Stimulated activated CD4-positive, alpha-beta T cell treated with anti-CD3 and anti-CD28 coated beads, Interleukin-15, amount 100 ng/mL, for 1 hour (primary cell): ENCODE measurements around the gene NYNRIN.
"Not testable (repeated sequence)": the region's sequence is repeated elsewhere in the genome, so short reads cannot be mapped to it uniquely, and the experiment has no call there.

Experiments
- DNase-seq, 2 donors: peaks; one replicate each; pipeline ENCODE4 v3.0.0-alpha.2; 2020; ENCODE audit warnings: low read depth in 1 of 2, low spot score in 1 of 2

The NYNRIN gene

DNA sequence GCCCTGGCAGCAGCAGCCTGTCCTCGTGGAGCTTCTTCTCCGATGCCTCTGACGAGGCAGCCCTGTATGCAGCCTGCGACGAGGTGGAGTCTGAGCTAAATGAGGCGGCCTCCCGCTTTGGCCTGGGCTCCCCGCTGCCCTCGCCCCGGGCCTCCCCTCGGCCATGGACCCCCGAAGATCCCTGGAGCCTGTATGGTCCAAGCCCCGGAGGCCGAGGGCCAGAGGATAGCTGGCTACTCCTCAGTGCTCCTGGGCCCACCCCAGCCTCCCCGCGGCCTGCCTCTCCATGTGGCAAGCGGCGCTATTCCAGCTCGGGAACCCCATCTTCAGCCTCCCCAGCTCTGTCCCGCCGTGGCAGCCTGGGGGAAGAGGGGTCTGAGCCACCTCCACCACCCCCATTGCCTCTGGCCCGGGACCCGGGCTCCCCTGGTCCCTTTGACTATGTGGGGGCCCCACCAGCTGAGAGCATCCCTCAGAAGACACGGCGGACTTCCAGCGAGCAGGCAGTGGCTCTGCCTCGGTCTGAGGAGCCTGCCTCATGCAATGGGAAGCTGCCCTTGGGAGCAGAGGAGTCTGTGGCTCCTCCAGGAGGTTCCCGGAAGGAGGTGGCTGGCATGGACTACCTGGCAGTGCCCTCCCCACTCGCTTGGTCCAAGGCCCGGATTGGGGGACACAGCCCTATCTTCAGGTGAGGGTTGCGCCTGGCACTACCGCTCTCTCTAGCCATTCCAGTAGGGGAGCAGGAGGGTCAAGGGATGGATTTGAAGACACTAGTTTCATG, 28.7 kb upstream of the NYNRIN start:
- DNase-seq, result no peak

DNA sequence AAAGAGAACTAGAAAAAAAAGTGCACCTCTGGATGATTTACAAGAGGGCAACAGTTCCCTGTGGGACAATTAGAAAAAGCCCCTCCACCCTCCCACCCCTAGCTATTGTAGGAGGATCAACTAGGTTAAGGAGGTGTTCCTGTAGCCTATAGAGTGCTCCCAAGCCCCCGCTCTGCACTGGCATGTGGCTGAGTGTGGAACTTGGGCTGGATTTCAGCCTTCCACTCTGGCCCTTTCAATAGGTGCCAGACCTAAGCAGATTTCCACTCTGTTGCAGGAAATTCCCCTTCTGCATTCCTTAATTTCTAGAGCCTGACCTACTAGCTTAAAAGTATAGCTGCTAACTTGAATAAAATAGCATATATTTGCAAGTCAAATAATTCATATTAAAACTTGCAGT, 28.1 kb upstream of the NYNRIN start:
- DNase-seq, result no peak

DNA sequence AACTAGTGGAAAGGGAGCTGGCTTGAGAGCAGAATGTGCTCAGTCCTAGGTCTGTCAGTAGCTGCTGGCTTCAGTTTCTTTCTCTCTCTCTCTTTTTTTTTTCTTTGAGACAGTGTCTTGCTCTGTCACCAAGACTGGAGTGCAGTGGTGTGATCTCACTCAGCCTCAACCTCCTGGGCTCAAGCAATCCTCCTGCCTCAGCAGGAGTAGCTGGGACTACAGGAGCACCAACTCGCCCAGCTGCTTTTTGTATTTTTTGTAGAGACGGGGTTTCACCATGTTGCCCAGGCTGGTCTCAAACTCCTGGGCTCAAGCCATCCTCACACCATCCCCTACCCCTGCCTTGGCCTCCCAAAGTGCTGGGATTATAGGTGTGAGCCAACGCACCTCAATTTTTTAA, 27.2 kb upstream of the NYNRIN start:
- not testable (repeated sequence) for DNase-seq

DNA sequence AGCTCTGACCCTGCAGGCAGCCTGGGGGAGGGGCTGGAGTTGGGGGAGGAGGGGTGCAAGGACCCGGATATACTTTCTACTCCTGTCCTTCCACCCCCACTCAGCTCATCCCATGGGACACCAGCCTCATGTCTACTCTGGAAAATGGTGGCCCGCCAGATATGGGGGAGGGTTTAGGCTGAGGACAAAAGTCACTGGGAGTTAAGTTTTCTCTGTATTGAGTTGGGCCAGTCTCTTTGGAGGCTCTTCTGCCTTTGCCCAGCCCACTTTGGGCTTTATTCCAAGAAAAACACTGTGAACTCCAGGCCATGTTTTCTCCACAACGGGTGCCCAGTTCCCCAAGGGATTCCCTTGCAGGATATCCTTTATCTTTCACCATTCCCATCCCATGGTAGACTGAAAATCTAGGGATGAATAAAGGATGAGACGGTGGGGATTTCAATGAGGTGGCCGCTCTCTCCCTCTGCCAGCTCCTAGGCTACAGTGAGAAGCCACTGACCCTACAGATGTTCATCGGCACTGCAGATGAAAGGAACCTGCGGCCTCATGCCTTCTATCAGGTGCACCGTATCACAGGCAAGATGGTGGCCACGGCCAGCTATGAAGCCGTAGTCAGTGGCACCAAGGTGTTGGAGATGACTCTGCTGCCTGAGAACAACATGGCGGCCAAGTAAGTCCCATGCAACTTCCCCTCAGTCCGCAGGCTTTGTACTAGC, 25.9 kb upstream of the NYNRIN start:
- DNase-seq, result no peak

DNA sequence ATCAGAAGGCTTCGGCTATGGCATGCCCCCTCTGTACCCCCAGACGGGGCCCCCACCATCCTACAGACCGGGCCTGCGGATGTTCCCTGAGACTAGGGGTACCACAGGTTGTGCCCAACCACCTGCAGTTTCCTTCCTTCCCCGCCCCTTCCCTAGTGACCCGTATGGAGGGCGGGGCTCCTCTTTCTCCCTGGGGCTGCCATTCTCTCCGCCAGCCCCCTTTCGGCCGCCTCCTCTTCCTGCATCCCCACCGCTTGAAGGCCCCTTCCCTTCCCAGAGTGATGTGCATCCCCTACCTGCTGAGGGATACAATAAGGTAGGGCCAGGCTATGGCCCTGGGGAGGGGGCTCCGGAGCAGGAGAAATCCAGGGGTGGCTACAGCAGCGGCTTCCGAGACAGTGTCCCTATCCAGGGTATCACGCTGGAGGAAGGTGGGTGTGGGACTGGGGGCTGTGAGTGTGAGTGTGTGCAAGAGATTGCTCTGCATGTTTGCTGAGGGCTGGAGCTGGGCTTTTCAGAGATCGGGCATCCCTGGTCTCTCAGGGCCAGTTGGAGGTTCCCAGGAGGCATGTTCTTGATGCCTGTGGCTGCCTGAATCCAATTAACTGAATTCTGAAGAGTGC, 22.2 kb upstream of the NYNRIN start:
- DNase-seq, result no peak

DNA sequence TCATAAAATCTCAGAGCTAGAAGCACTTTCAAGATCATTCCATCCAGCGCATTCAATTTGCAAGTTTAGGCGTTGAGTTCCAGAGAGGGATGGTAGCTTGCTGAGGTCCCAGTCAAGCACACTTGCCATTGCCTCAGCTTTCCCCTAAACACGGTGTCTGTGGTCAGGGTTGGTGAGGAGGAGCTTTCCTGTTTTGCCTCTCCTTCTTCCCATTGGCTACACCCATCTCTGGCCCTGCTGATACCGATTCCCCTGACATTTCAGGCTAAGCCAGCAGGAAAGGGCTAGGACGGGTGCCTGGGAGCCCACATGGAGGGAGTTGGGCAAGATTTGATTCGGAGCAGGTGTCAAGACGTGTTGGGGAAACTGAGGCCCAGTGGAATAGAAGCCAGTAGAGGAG, 21.7 kb upstream of the NYNRIN start:
- no peak for DNase-seq

DNA sequence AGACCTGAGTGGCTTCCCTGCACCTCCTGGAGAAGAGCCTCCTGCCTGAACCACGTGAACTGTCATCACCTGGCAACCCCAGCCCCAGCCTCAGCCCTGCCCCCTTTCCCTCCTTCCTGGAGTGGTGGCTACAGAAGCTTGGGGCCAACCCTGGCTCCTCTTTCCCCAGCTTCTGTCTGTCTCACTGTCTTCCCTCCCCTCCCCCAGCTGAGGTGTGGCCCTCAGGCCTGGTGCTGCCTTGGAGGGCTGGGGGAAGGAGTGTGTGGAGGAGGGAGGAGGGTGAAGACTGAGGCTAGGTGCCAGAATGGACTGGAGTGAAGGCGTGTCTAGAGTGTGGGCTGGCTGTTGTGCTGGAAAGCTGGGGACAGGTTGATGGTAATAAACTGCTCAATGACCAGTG, 21.1 kb upstream of the NYNRIN start:
- no peak for DNase-seq

DNA sequence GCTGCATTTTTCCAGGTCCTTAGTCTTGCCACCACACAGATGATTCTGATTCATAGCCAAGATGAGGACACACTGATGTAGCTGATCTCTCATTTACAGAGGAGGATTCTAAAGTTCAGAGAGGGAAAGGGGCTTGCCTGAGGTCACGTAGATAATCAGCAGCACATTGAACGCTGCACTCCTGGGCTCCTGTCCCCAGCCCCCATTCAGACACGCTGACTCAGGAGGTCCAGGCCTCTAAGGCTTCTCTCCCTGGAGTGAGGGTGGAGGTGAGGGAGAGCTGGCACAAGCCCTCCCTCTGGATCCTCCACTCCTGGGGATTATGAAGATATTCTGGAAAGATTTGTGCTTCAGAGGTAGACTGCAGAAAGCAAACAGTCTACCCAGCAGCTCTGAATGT, 20.5 kb upstream of the NYNRIN start:
- DNase-seq, result no peak

DNA sequence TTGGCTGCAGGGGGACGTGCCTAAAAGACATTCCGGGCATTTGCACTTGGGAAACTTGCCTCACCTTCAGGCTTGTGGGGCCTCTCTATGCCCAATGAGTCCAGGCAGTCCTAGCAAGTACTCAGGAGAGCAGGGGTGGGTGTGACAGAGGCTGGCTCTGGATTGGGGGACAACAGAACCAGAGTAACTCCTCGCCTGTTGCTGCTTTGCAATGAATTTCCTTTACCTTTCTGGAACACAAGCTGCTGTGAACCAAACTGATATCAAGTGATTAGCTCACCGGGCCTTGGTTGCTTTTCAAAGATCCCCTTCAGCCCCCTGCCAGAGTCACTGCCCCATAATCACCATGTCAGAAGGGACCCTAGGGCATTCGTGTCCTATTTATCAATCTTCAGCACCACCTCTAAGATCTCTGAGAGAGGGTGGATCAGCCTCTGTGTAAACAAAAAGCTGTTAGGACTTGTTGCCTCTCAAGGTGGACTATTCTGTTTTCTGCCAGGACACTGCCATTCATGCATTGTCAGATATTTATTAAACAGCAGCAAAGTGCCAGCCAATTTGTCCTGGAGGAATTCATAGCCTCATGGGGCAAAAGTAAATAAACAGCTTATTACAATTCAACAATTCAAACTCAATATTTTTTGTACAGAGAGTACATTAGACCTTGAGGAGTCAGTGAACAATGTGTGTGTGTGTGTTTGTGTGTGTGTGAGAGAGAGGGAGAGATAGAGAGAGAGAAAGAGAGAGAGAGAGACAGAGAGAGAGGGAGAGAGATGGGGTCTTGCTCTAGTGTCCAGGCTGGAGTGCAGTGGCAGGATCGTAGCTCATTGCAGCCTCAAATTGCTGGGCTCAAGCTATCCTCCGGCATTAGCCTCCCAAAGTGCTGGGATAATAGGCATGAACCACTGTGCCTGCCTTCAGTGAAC, 19.6 kb upstream of the NYNRIN start:
- DNase-seq, result no peak

DNA sequence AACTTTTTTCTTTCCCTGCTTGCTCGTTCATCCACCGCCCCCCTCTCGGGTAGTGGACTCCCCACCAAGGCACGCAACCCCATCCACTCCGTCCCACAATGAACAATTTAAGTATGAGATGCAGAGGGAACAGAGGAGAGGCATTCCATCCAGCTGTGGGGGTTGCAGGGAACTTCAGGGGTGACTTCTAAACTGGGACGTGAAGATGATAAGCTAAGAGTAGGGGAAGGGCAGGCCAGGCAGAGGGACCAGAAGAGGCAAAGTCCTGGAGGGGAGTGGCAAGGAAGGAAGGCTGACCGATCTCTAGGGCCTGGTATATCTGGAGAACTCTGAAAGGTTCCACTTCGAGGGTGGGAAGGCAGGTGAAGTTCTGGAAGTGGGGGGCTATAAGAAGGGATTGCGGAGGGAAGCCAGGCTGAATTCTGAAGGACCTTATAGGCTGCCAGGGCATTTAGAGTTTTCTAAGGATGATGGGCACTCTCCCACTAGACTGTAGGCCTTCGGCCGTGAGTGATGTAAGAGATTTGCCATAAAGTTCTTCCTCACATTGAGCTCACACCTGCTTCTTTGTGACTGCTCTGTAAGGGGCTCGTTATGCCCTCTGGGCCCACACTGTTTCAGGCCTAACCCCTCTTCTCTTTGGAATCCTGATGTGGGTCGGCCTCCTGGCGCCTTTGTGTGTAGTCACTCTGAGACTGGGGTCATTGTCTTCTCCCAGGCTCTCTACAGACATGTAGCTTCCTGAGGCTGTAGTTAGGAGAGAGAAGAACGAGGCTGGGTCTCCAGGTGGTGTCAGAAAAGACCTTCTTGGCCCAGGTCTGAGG, 18.7 kb upstream of the NYNRIN start:
- no peak for DNase-seq

DNA sequence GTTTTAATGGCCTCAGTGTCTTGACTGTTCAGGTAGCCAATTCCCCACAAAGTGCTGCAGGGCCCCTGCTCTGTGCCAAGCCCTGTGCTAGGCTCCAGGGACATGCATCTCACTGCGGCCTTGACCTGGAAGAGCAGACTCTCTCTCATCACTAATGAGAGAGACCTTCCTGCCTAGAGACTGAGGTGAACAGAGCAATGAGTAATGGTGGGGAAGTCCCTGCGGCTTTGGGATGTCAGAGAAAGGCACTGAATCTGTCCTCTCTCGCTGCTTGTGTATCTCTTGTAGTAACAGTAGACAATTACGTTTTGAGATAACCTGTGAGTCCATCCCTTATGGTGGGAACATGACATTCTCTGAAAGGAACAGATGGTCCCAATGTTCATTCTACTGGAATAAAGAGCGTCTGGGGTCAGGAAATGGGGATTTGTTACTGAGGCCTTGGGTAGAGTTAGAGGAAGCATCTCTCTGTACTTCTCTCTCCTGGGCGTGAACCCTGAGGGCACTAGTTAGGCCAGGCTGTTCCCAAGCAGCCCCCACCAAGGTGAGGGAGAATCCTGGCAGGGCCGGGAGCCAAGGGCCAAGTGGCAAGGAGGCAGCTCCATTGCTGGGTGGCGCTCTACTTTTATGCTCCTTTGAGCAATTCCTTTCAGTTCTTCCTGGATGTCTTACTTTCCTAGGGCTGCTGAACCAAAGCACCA, 17.3 kb upstream of the NYNRIN start:
- DNase-seq, result no peak

DNA sequence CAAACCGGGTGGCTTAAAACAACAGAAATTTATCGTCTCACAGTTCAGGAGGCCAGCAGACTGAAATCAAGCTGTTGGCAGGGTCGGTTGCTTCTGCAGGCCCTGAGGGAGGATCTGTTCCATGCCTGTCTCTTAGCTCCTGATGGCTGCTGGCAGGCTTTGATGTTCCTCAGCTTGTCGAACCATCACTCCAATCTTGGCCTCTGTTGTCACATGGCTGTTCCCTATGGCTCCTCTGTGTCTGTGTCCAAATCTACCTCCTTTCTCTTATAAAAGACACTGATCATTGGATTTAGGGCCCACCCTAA, 16.8 kb upstream of the NYNRIN start:
- DNase-seq, result no peak

DNA sequence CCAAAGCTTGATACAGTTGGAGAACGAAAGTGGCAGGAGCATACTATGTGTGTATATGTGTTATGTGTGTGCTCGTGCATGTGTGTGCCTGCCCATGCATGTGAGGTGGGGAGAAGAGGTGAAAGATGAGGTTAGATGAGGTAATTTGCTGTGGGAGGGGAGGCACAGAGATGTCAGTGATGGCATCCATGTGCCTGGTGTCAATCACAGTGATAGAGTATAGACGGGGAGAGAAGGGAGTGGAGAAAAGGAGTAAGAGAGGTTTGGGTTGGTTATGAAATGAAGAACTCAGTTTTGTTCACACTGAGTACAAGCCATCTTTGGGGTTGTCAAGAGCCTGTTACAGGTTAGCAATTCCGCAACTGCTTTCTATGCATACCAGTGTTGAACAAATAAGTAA, 14.6 kb upstream of the NYNRIN start:
- no peak for DNase-seq

DNA sequence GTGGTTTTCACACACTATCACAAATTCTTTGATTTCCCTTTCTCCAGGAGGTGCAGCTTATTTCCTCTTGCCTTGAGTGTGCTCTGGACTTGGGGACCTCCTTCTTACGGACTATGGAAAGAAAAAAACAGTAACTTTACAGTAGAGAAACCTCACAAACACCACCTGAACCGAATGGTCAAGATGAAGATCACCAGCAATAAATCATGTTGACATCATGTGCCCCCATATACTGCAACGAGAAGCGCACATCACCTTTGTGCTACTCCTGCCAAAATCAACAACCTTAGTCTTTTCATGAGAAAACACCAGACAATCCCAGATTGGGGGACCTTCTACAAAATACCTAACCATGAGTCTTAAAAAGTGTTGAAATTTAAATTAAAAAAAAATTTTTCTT, 13.3 kb upstream of the NYNRIN start:
- DNase-seq, result no peak

DNA sequence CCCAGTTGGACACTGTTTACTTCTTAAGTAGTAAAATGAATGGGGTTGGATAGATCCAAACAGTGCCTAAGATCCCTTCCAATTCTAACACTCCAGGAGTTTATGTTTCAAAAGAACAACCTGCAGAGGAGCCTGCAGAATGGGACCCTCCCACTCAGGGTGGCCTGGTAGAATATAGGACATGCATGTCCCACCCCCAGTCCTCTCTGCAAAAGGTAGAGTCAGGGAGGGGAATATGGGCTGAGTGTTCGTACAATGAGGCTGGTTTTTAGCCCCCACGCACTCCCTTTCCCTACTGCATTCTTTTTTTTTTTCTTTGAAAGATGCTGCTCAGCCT, 11.8 kb upstream of the NYNRIN start:
- DNase-seq, result no peak

DNA sequence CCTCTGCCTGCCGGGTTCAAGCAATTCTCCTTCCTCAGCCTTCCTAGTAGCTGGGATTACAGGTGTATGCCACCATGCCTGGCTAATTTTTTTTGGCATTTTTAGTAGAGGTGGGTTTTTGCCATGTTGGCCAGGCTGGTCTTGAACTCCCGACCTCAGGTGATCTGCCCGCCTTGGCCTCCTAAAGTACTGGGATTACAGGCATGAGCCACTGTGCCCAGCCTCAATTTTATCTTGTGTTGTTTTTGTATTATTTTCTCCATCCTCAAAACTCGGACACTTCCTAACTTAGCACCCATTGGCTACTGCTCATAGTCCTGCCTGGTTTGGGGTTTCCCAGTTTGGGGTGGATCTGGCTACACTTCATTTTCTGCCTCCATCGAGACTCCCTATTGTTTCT, 11.2 kb upstream of the NYNRIN start:
- DNase-seq, result not testable (repeated sequence)

DNA sequence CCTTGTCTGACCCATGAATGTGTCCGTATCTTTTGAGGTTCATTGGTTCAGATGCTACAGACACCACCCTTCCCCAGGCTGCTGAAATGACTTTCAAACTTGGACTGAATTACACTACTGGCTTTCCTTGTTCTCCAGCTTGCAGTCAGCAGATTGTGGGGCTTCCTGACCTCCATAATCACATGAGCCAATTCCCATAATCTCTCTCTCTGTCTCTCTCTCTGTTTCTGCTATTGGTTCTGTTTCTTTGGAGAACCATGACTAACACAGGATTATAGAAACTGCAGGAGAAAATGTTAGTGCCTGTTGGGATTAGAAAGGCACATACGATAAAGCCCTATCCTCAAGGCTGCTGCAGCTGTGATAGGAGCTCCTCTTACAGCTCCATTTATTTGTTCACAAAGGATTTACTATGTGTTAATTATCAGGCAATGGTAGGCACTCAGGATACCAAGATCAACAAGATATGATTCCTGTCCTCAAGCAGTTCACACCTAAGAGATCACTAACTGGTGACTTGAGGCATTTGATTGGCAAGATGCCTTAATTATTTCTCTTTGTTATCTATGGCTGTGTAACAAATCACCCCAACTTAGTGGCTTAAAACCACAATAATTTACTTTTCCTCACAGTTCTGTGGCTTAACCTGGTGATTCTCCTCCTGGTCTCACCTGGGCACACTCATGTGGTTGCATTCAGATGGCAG, 10.2 kb upstream of the NYNRIN start:
- no peak for DNase-seq

DNA sequence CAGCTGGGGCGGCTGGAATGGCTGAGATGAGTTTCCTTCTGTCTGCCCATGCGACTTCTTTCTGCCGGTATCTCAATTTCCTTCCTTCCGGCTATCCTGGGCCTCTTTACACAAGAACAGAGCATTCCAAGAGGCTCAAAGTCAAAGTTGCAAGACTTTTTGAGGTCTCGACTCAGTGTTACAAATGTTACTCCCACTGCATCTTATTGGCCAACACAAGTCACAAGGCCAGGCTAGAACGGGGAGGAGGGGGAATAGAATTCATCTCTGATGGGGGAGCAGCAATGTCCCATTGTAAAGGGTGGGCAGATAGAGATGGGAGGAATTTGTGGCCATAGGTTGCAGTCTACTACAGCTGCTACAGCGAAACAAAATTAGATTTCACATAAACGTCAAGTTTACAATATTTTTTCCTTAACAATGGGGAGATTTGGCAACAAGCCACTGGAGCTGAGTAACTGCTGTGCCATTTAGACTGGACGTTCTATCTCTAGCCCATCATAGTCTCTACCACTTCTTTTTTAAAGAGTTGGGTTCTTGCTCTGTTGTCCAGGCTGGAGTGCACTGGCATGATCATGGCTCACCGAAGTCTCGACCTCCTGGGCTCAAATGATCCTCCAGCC, 9.5 kb upstream of the NYNRIN start:
- DNase-seq, result no peak
